H1 (cell line): ENCODE measurements around the gene CCDC8. TPM values are rescaled to one million over a fixed set of nuclear protein-coding genes. Genes with fewer than 3 reads are reported as not detected.
A peak's percentile ranks its signal among the peaks of the same experiment; 100 is the strongest.

Experiments used
- CTCF ChIA-PET: fragments of 300-600 bp; sonication (Branson Sonifier 250); formaldehyde crosslinking; loops from one replicate; lab custom pipeline; 2021; ENCODE audit not compliant: partially characterized antibody; lab: Charles Lee
- POLR2A ChIA-PET: fragments of 300-600 bp; sonication (Branson Sonifier 250); formaldehyde crosslinking; loops from one replicate; lab custom pipeline; 2021; ENCODE audit warnings: inconsistent platforms; ENCODE audit not compliant: partially characterized antibody; lab: Charles Lee
- DNase-seq, 2 experiments: peaks; one replicate each; pipeline versions ENCODE4 v3.0.0 to v3.0.0-alpha.2; 2010 to 2022; ENCODE audit warnings: low spot score in 2 of 2, low read depth in 1 of 2, mixed read lengths in 1 of 2
- FAIRE-seq: peaks from 2 replicates; lab custom pipeline; 2011; peaks lifted over from hg19 to GRCh38; lab: Jason Lieb, UNC
- H2AFZ ChIP-seq: 2 replicates; pipeline ENCODE4 v1.8.1; 2012; ENCODE audit warnings: low read length, inconsistent platforms
- H2AK5ac ChIP-seq: 2 replicates; pipeline ENCODE4 v1.6.1; 2013; ENCODE audit warnings: low read depth, low read length
- H2BK120ac ChIP-seq: replicated peaks from 2 replicates; pipeline ENCODE3; 2013; ENCODE audit warnings: low read depth, low read length, inconsistent platforms
- H2BK12ac ChIP-seq: 2 replicates; pipeline ENCODE4 v1.6.1; 2013; ENCODE audit warnings: low read depth, low read length
- H2BK15ac ChIP-seq: 2 replicates; pipeline ENCODE4 v1.6.1; 2013; ENCODE audit warnings: low read length
- H2BK20ac ChIP-seq: 2 replicates; pipeline ENCODE4 v1.6.1; 2013; ENCODE audit warnings: low read length
- H2BK5ac ChIP-seq: 2 replicates; pipeline ENCODE4 v1.6.1; 2013; ENCODE audit warnings: low read depth, low read length
- H3K14ac ChIP-seq: 2 replicates; pipeline ENCODE4 v1.6.1; 2013; ENCODE audit warnings: inconsistent platforms; ENCODE audit not compliant: insufficient read length
- H3K18ac ChIP-seq: 2 replicates; pipeline ENCODE4 v1.6.1; 2013; ENCODE audit warnings: low read length; ENCODE audit errors: extremely low read depth
- H3K23ac ChIP-seq: 2 replicates; pipeline ENCODE4 v1.6.1; 2013; ENCODE audit warnings: inconsistent platforms; ENCODE audit not compliant: insufficient read length
- H3K23me2 ChIP-seq: 2 replicates; pipeline ENCODE4 v1.6.1; 2013; ENCODE audit warnings: low read depth, low read length
- H3K27ac ChIP-seq: 2 replicates; pipeline ENCODE4 v1.6.1; 2011; ENCODE audit warnings: low read depth, low read length, inconsistent platforms
- H3K27me3 ChIP-seq, 4 experiments: replicated peaks in 1 of 4; 1 replicate in 1 of 4; 2 replicates in 3 of 4; pipeline versions ENCODE4 v1.6.1 to v1.8.1; 2011 to 2013; ENCODE audit warnings: low read length in 3 of 4, mild to moderate bottlenecking in 3 of 4, inconsistent platforms in 2 of 4, mixed read lengths in 2 of 4, moderate library complexity in 1 of 4; ENCODE audit not compliant: control insufficient read depth in 3 of 4, insufficient read depth in 3 of 4; ENCODE audit errors: extremely low read depth in 1 of 4
- H3K36me3 ChIP-seq, 4 experiments: 2 replicates each; pipeline versions ENCODE4 v1.6.1 to v1.8.1; 2011 to 2013; ENCODE audit warnings: mild to moderate bottlenecking in 4 of 4, low read length in 3 of 4, moderate library complexity in 2 of 4, control low read depth in 1 of 4, inconsistent platforms in 1 of 4; ENCODE audit not compliant: insufficient read depth in 4 of 4, control insufficient read depth in 2 of 4
- H3K4ac ChIP-seq: replicated peaks from 2 replicates; pipeline ENCODE3; 2013; ENCODE audit warnings: low read length, low read depth, mixed read lengths, inconsistent platforms; ENCODE audit not compliant: insufficient read length
- H3K4me1 ChIP-seq, 4 experiments: replicated peaks in 1 of 4; 1 replicate in 1 of 4; 2 replicates in 3 of 4; pipeline versions ENCODE4 v1.6.1 to v1.8.1; 2011 to 2013; ENCODE audit warnings: low read length in 3 of 4, inconsistent platforms in 2 of 4, mixed read lengths in 1 of 4; ENCODE audit not compliant: insufficient read depth in 4 of 4, control insufficient read depth in 3 of 4
- H3K4me2 ChIP-seq, 2 experiments: 2 replicates each; pipeline versions ENCODE4 v1.6.1 to v1.8.1; 2011 to 2013; ENCODE audit warnings: low read depth in 2 of 2, low read length in 2 of 2, control low read depth in 1 of 2, inconsistent platforms in 1 of 2, mild to moderate bottlenecking in 1 of 2; ENCODE audit not compliant: insufficient read depth in 1 of 2
- H3K4me3 ChIP-seq, 4 experiments: fragments of 200-600, 300-600 bp in 1 of 4; sonication (generic), shearing (Covaris generic), sonication (Bioruptor Twin) in 1 of 4; 2 replicates each; pipeline versions ENCODE4 v1.5.1 to v1.8.1; 2011 to 2016; ENCODE audit warnings: low read length in 4 of 4, low read depth in 3 of 4, control low read depth in 2 of 4, inconsistent platforms in 2 of 4, mild to moderate bottlenecking in 2 of 4, mixed read lengths in 1 of 4, moderate library complexity in 1 of 4; ENCODE audit not compliant: insufficient read depth in 2 of 4; ENCODE audit errors: extremely low read depth in 1 of 4
- H3K56ac ChIP-seq: replicated peaks from 2 replicates; pipeline ENCODE3; 2013; ENCODE audit warnings: low read depth, mild to moderate bottlenecking, mixed read lengths, low read length, inconsistent platforms; ENCODE audit not compliant: insufficient read length
- H3K79me1 ChIP-seq: 2 replicates; pipeline ENCODE4 v1.6.1; 2013; ENCODE audit warnings: low read depth, low read length, control low read depth
- H3K79me2 ChIP-seq, 2 experiments: 2 replicates each; pipeline versions ENCODE4 v1.6.1 to v1.8.1; 2012 to 2013; ENCODE audit warnings: low read length in 2 of 2, mild to moderate bottlenecking in 2 of 2, inconsistent platforms in 1 of 2; ENCODE audit not compliant: insufficient read depth in 2 of 2, control insufficient read depth in 1 of 2
- H3K9ac ChIP-seq, 4 experiments: replicated peaks in 1 of 4; 1 replicate in 1 of 4; 2 replicates in 3 of 4; pipeline versions ENCODE4 v1.6.1 to v1.8.1; 2011 to 2013; ENCODE audit warnings: low read depth in 3 of 4, low read length in 3 of 4, control low read depth in 2 of 4, mild to moderate bottlenecking in 2 of 4, moderate library complexity in 2 of 4, inconsistent platforms in 1 of 4; ENCODE audit errors: extremely low read depth in 1 of 4
- H3K9me3 ChIP-seq, 2 experiments: 2 replicates each; pipeline versions ENCODE4 v1.6.1 to v1.8.1; 2012 to 2013; ENCODE audit warnings: mild to moderate bottlenecking in 2 of 2, moderate library complexity in 2 of 2, control low read depth in 1 of 2, inconsistent platforms in 1 of 2, low read depth in 1 of 2, low read length in 1 of 2, mixed read lengths in 1 of 2; ENCODE audit not compliant: insufficient read depth in 2 of 2
- H4K20me1 ChIP-seq, 2 experiments: replicated peaks in 1 of 2; 2 replicates each; pipeline versions ENCODE3 to v1.8.1; 2011 to 2013; ENCODE audit warnings: inconsistent platforms in 2 of 2, low read length in 2 of 2, mild to moderate bottlenecking in 1 of 2; ENCODE audit not compliant: insufficient read depth in 2 of 2, control insufficient read depth in 1 of 2
- H4K5ac ChIP-seq: 2 replicates; pipeline ENCODE4 v1.6.1; 2013; ENCODE audit warnings: low read length, low read depth, mixed read lengths, inconsistent platforms; ENCODE audit not compliant: insufficient read length
- H4K8ac ChIP-seq: 2 replicates; pipeline ENCODE4 v1.8.0; 2013; ENCODE audit warnings: mild to moderate bottlenecking, moderate library complexity, low read length, inconsistent platforms; ENCODE audit not compliant: insufficient read depth; ENCODE audit errors: extremely low read depth
- H4K91ac ChIP-seq: replicated peaks from 2 replicates; pipeline ENCODE3; 2013; ENCODE audit warnings: low read length, mixed read lengths, inconsistent platforms; ENCODE audit not compliant: insufficient read length
- ASH2L ChIP-seq: fragments of 200-600, 300-600 bp; sonication (generic); IDR thresholded peaks from one replicate; pipeline ENCODE4 v1.7.1; 2017; ENCODE audit warnings: low read length
- CBX8 ChIP-seq: fragments of 300-800, 300-1000 bp; sonication (generic); IDR thresholded peaks from 2 replicates; pipeline ENCODE4 v1.7.1; 2016; ENCODE audit warnings: low read depth, low read length, borderline replicate concordance
- CHD1 ChIP-seq: IDR thresholded peaks from 2 replicates; pipeline ENCODE4 v1.6.1; 2012; ENCODE audit warnings: low read depth, low read length, improper control_type of control experiment
- EGR1 ChIP-seq: IDR thresholded peaks from 2 replicates; pipeline ENCODE4 v1.6.1; 2011; ENCODE audit warnings: low read depth, low read length, borderline replicate concordance
- EZH2 ChIP-seq: fragments of 200-600 bp; sonication (generic); IDR thresholded peaks from 2 replicates; pipeline ENCODE4 v1.7.1; 2012; ENCODE audit warnings: low read depth, mild to moderate bottlenecking, moderate library complexity, low read length, inconsistent platforms; ENCODE audit not compliant: severe bottlenecking
- HDAC6 ChIP-seq: IDR thresholded peaks from one replicate; pipeline ENCODE4 v1.7.1; 2012; ENCODE audit warnings: low read depth, mild to moderate bottlenecking, inconsistent platforms, low read length, moderate library complexity
- JUN ChIP-seq: IDR thresholded peaks from 2 replicates; pipeline ENCODE4 v1.6.1; 2011; ENCODE audit warnings: low read depth, mild to moderate bottlenecking, improper control_type of control experiment, low read length
- RFX5 ChIP-seq: IDR thresholded peaks from 2 replicates; pipeline ENCODE4 v1.6.1; 2011; ENCODE audit warnings: low read depth, low read length, improper control_type of control experiment, borderline replicate concordance
- SIN3A ChIP-seq, 2 experiments: IDR thresholded peaks in 1 of 2; conservative IDR thresholded peaks in 1 of 2; 2 replicates each; pipeline ENCODE4 v1.6.1; 2011 to 2012; ENCODE audit warnings: low read length in 2 of 2, improper control_type of control experiment in 1 of 2, low read depth in 1 of 2, mild to moderate bottlenecking in 1 of 2
- SUZ12 ChIP-seq: fragments of 200-600 bp; sonication (generic); IDR thresholded peaks from 2 replicates; pipeline ENCODE4 v1.6.1; 2012; ENCODE audit warnings: mild to moderate bottlenecking, inconsistent platforms, low read length, moderate library complexity, mixed read lengths
- TAF1 ChIP-seq: IDR thresholded peaks from 2 replicates; pipeline ENCODE4 v1.6.1; 2011; ENCODE audit warnings: mild to moderate bottlenecking, low read depth, low read length
- WGBS, 2 experiments: shearing (Covaris generic) in 1 of 2; methylation state at CpG; one replicate each; pipeline versions ENCODE4 v1.1.6 to v1.1.7; 2013 to 2015; ENCODE audit warnings: low lambda C conversion rate in 2 of 2, mixed read lengths in 2 of 2, inconsistent platforms in 1 of 2, low coverage in 1 of 2, missing lambda C conversion rate in 1 of 2; ENCODE audit not compliant: insufficient replicate concordance in 2 of 2, insufficient coverage in 1 of 2, insufficient read length in 1 of 2; ENCODE audit errors: extremely low coverage in 1 of 2, missing lambda C conversion rate in 1 of 2; 5-methylcytosine and 5-hydroxymethylcytosine counted together
- polyA plus RNA-seq, 7 experiments: library from polyadenylated mRNA; depleted of rRNA in 3 of 7; stranded (reverse) in 5 of 7; unstranded in 2 of 7; fragments of >200 nt in 5 of 7; fragments of 200-250 nt in 2 of 7; gene quantifications; 1 replicate in 5 of 7; 2 replicates in 1 of 7; 4 replicates in 1 of 7; pipeline versions ENCODE4 v1.2.1 to v1.2.3, GENCODE V29; 2011 to 2013; ENCODE audit warnings: missing spikeins in 2 of 7, mixed read lengths in 2 of 7
- total RNA-seq: library from RNA; stranded (reverse); fragmentation: NEBNext Ultra II Directional; extraction: Animal tissue kit (Norgen Biotek cat#: 25700); gene quantifications from 2 replicates; pipeline ENCODE4 v1.2.1, GENCODE V29; 2021

Gene CCDC8
- total and polyA plus RNA-seq, 2 of the 8 experiments (the other 6 are each of a cell fraction or from before 2014, with no cell fraction given): 4.9 to 13.6 TPM

DNA sequence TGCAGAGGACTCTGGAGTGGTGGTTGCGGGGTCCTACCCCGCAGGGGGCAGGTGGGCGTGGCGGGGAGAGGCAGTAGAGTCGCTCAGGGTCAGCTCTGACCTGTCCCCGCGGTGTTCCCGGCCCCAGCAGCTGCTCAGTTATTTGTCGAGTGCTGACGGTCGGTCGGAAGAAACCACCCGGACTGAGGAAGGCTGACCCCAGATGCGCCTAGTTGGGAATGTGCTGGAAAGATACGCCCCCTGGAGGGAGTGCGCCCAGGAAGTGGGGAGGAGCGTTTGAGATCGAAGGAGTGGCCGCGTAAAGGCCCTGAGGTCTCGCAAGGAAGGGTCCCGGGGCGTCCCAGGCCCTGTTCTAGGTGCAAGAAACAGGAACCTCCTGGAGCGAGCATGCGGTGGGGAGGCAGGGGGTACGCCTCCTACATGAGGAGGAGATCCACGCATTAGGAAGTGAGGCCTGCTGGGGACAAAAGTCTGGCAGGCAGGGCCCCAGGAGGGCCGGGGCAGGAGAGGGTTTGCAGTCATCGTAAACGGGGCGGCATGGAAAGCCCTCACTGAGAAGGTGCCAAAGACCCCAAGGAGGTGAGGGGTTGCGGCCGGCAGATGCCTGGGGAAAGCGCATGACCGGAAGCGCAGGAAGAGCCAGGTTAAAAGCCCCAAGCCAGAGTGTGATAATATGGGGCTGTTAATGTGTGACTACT lies 9.2 kb downstream of the CCDC8 start:
- no peak overlapping the region for H2BK20ac ChIP-seq
- no peak overlapping the region; a peak in 2 of 7 replicates for H3K9ac ChIP-seq
- H2BK15ac ChIP-seq: peak overlapping the region; percentile 53; the same call in 1 of the 2 replicates
- no peaks in the 10 kb centered on the region for H3K36me3 ChIP-seq
- DNase-seq (peak in 1 of 2 experiments; percentile 83), FAIRE-seq (no peak)
- peak overlapping the region; percentile 69; the same call in 1 of the 2 replicates for H4K8ac ChIP-seq
- no peaks in the 10 kb centered on the region for H3K9me3 ChIP-seq
- POLR2A ChIA-PET: interaction anchor here (0.6 to 4.4 kb wide), 14 partner anchors 8 to 877 kb away, joined by 3 to 28 read pairs (median 3); partner anchors contain the start of genes CCDC8, PNMA8B and PNMA8C
- no peak overlapping the region for H3K56ac ChIP-seq
- peak overlapping the region; percentile 18 to 57 (median 40) for H3K4me3 ChIP-seq
- no peaks in the 10 kb centered on the region for H3K79me1 ChIP-seq
- no peak overlapping the region for H2AK5ac ChIP-seq
- peak overlapping the region; percentile 47; the same call in 1 of the 2 replicates for H2AFZ ChIP-seq
- no peak overlapping the region for H3K27ac ChIP-seq
- no peak overlapping the region for H2BK12ac ChIP-seq
- H2BK120ac ChIP-seq: no peak overlapping the region
- no peaks in the 10 kb centered on the region for H3K79me2 ChIP-seq
- H3K18ac ChIP-seq: peak overlapping the region; percentile 51
- peak overlapping the region; percentile 91 for H4K91ac ChIP-seq
- H4K20me1 ChIP-seq: peaks cover 0 to 6% of the 10 kb centered on the region in 2 experiments
- H3K4me2 ChIP-seq: peak overlapping the region; percentile 84 to 96
- peaks cover 20% of the 10 kb centered on the region for H3K23me2 ChIP-seq
- WGBS, 2 experiments: 7% methylated on average over 34 of the region's 36 CpGs; no CpG with 5 or more reads in 1 of the 2 experiments
- H3K23ac ChIP-seq: no peak overlapping the region
- CTCF ChIA-PET: interaction anchor here (0.5 to 15.2 kb wide), 30 partner anchors 8 to 1413 kb away, joined by 3 to 254 read pairs (median 5); partner anchors contain the start of genes CCDC8 and PNMA8B
- no peak overlapping the region for H3K4ac ChIP-seq
- H4K5ac ChIP-seq: peak overlapping the region; percentile 39
- H2BK5ac ChIP-seq: peak overlapping the region; percentile 52; the same call in 1 of the 2 replicates
- H3K14ac ChIP-seq: no peak overlapping the region
- peaks cover 0 to 34% (median 19%) of the 10 kb centered on the region in 4 experiments; a peak in 6 of 7 replicates for H3K27me3 ChIP-seq
- peaks cover 0 to 27% (median 18%) of the 10 kb centered on the region in 4 experiments; a peak in 5 of 7 replicates for H3K4me1 ChIP-seq
- TF ChIP-seq EGR1 (no peak), EZH2 (peak; percentile 43), SIN3A (conservative IDR thresholded peaks at IDR 0.05 in 1 of 2, IDR thresholded peaks at IDR 0.05 in 1 of 2; ENCODE audit: low read depth in 1 of 2, low read length in 2 of 2) (no peak), ASH2L (peak; percentile 58), CBX8 (no peak), SUZ12 (peak; percentile 62; the same call in 1 of the 2 replicates), RFX5 (no peak), CHD1 (no peak), TAF1 (no peak), JUN (no peak), HDAC6 (no peak)
